HepG2 (cell line): ENCODE data around the gene ZMYND8. TPM values are rescaled to one million over a fixed set of nuclear protein-coding genes. Genes with fewer than 3 reads are reported as not detected.
A peak's percentile ranks its signal among the peaks of the same experiment; 100 is the strongest.

ENCODE experiments used
- AFF4 ChIP-seq: sonication (generic); formaldehyde crosslinking; IDR thresholded peaks from 2 replicates; pipeline ENCODE4 v1.4.0; 2020; ENCODE audit warnings: missing genetic modification reagents
- CEBPG ChIP-seq: IDR thresholded peaks from 2 replicates; pipeline ENCODE4 v1.6.1; 2016
- EEA1 ChIP-seq: sonication (generic); formaldehyde crosslinking; IDR thresholded peaks from 2 replicates; pipeline ENCODE4 v1.5.1; 2020; ENCODE audit warnings: mild to moderate bottlenecking, missing genetic modification reagents, borderline replicate concordance
- EHMT2 ChIP-seq: fragments of 200-600 bp; sonication (generic); IDR thresholded peaks from 2 replicates; pipeline ENCODE4 v1.7.0; 2017; ENCODE audit warnings: antibody characterized with exemption, low read depth, low read length, borderline replicate concordance
- FOXO1 ChIP-seq: sonication (generic); formaldehyde crosslinking; IDR thresholded peaks from 2 replicates; pipeline ENCODE4 v1.4.0; 2020; ENCODE audit warnings: missing genetic modification reagents
- KDM1A ChIP-seq: IDR thresholded peaks from 2 replicates; pipeline ENCODE4 v1.6.1; 2016; ENCODE audit warnings: missing compliant biosample characterization
- KDM3A ChIP-seq: IDR thresholded peaks from 2 replicates; pipeline ENCODE4 v1.6.1; 2018; ENCODE audit warnings: low read depth, missing compliant biosample characterization
- MTF1 ChIP-seq: sonication (generic); formaldehyde crosslinking; IDR thresholded peaks from 2 replicates; pipeline ENCODE4 v1.5.0; 2020; ENCODE audit warnings: missing genetic modification reagents
- SP2 ChIP-seq: sonication (generic); formaldehyde crosslinking; IDR thresholded peaks from 2 replicates; pipeline ENCODE4 v1.5.1; 2020; ENCODE audit warnings: mild to moderate bottlenecking, missing genetic modification reagents
- TBX2 ChIP-seq: sonication (generic); formaldehyde crosslinking; IDR thresholded peaks from 2 replicates; pipeline ENCODE4 v1.5.0; 2020; ENCODE audit warnings: missing genetic modification reagents, mild to moderate bottlenecking, borderline replicate concordance
- XRCC5 ChIP-seq: fragments of 200-400 bp; formaldehyde crosslinking; optimal IDR thresholded peaks from 2 replicates; pipeline ENCODE3; 2017; ENCODE audit warnings: mild to moderate bottlenecking, low read length
- ZMYM3 ChIP-seq: sonication (generic); formaldehyde crosslinking; IDR thresholded peaks from 2 replicates; pipeline ENCODE4 v1.5.1; 2020; ENCODE audit warnings: mild to moderate bottlenecking, missing genetic modification reagents
- ZNF251 ChIP-seq: sonication (generic); formaldehyde crosslinking; IDR thresholded peaks from 2 replicates; pipeline ENCODE4 v1.9.0; 2021; ENCODE audit warnings: mild to moderate bottlenecking, missing genetic modification reagents
- ZNF318 ChIP-seq: sonication (generic); formaldehyde crosslinking; IDR thresholded peaks from 2 replicates; pipeline ENCODE4 v1.4.0; 2020; ENCODE audit warnings: mild to moderate bottlenecking, missing genetic modification reagents
- ZNF33B ChIP-seq: sonication (generic); formaldehyde crosslinking; IDR thresholded peaks from 2 replicates; pipeline ENCODE4 v1.5.1; 2020; ENCODE audit warnings: mild to moderate bottlenecking, missing genetic modification reagents
- ZNF670 ChIP-seq: sonication (generic); formaldehyde crosslinking; IDR thresholded peaks from 2 replicates; pipeline ENCODE4 v1.8.0; 2022; ENCODE audit warnings: mild to moderate bottlenecking, missing genetic modification reagents, borderline replicate concordance
- ZNF678 ChIP-seq: sonication (generic); formaldehyde crosslinking; IDR thresholded peaks from 2 replicates; pipeline ENCODE4 v1.4.0; 2020; ENCODE audit warnings: mild to moderate bottlenecking, missing genetic modification reagents
- ZNF724P ChIP-seq: sonication (generic); formaldehyde crosslinking; IDR thresholded peaks from 2 replicates; pipeline ENCODE4 v1.8.0; 2022; ENCODE audit warnings: missing genetic modification reagents, borderline replicate concordance
- ZNF749 ChIP-seq: sonication (generic); formaldehyde crosslinking; IDR thresholded peaks from 2 replicates; pipeline ENCODE4 v1.8.0; 2022; ENCODE audit warnings: mild to moderate bottlenecking, missing genetic modification reagents, moderate library complexity, borderline replicate concordance
- polyA plus RNA-seq, 8 experiments: library from polyadenylated mRNA; depleted of rRNA in 3 of 8; stranded (reverse) in 7 of 8; unstranded in 1 of 8; fragments of >200 nt; fragmentation: Illumina TruSeq in 4 of 8; extraction: Trizol in 4 of 8; gene quantifications; 2 replicates each; pipeline versions ENCODE4 v1.2.1 to v1.2.3, GENCODE V29; 2011 to 2016; ENCODE audit warnings: low read depth in 4 of 8, missing spikeins in 1 of 8, mixed read lengths in 1 of 8; ENCODE audit not compliant: insufficient read depth in 1 of 8
- total RNA-seq, 5 experiments: library from RNA; depleted of rRNA; stranded (reverse); fragments of >200 nt; fragmentation: Illumina TruSeq; extraction: Trizol; gene quantifications; 2 replicates each; pipeline ENCODE4 v1.2.3, GENCODE V29; 2016; ENCODE audit warnings: low read depth in 1 of 5

ZMYND8 gene
- total and polyA plus RNA-seq, 2 of the 13 experiments (the other 11 are each of a cell fraction or from before 2014, with no cell fraction given) = 53.9 to 84.7 TPM

DNA sequence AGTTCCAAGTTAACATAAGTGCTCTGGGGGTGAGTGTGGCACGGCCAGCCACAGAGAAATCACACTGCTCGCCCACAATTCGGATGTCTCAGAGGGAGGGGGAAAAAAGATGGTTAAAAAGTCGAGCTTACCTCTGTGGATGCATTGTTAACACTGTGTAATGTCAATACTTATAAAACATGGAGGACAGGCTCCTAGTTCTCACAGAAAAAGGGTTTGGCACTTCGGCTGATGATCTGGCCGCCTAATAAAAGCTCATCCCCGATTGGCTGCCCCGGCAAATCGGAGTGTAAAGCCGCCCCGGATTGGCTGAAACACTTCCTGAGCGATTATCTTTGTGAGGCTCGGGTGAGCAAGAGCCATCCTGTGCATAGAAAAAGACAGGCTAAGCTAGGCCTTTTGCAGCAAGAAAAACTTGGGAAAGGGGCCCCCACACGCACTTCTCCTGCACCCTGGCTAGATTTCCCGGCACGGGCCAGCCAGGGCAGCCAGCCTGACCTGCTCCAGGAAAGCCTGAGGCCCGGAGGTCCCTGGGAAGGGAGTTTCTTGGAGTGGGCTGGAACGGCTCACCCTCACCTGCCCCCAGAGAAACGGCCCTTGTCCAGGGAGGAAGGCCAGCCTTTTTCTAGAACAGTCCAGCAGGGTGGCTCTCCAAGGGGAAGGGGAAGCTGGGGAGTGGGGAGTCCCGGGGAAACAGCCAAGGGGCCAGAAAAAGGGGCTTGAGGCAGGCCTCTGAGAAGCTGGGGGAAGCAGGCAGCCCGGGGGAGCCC, at the start of gene ZMYND8 (continued):
- TF ChIP-seq AFF4 (CRISPR knock-in tag) (no peak), ZNF678 (CRISPR knock-in tag) (no peak), KDM3A (CRISPR knock-in tag) (peak; percentile 50; the same call in 1 of the 2 replicates), ZNF33B (CRISPR knock-in tag) (no peak), XRCC5 (no peak), EEA1 (CRISPR knock-in tag) (no peak), TBX2 (peak; percentile 58; the same call in 1 of the 2 replicates), ZNF670 (no peak), KDM1A (CRISPR knock-in tag) (no peak), ZNF724P (CRISPR knock-in tag) (no peak), EHMT2 (no peak), FOXO1 (CRISPR knock-in tag) (no peak), CEBPG (CRISPR knock-in tag) (no peak), SP2 (CRISPR knock-in tag) (no peak), ZNF749 (no peak; the same call in 1 of the 2 replicates), ZMYM3 (no peak), MTF1 (CRISPR knock-in tag) (no peak), ZNF318 (CRISPR knock-in tag) (no peak), ZNF251 (CRISPR knock-in tag) (no peak)
